Ishikawa (cell line): ENCODE results near the gene GPR6.

ENCODE experiments used
- FOXM1 ChIP-seq: IDR thresholded peaks from 2 replicates; pipeline ENCODE4 v1.6.1; 2012; ENCODE audit warnings: low read depth, borderline replicate concordance
- NFIC ChIP-seq: IDR thresholded peaks from 2 replicates; pipeline ENCODE4 v1.6.1; 2012
- RAD21 ChIP-seq: IDR thresholded peaks from 2 replicates; pipeline ENCODE4 v1.6.1; 2012; ENCODE audit warnings: low read depth
- TAF1 ChIP-seq: IDR thresholded peaks from 2 replicates; pipeline ENCODE4 v1.6.1; 2012; ENCODE audit warnings: low read depth, mild to moderate bottlenecking
- TCF12 ChIP-seq: IDR thresholded peaks from 2 replicates; pipeline ENCODE4 v1.6.1; 2012; ENCODE audit warnings: low read depth
- TF ChIP-seq, protein P1 (sequence below): IDR thresholded peaks from 2 replicates; pipeline ENCODE4 v1.6.1; 2012; ENCODE audit warnings: low read depth, mild to moderate bottlenecking
- TF ChIP-seq, protein P2 (sequence below): IDR thresholded peaks from 2 replicates; pipeline ENCODE4 v1.6.1; 2012

DNA sequence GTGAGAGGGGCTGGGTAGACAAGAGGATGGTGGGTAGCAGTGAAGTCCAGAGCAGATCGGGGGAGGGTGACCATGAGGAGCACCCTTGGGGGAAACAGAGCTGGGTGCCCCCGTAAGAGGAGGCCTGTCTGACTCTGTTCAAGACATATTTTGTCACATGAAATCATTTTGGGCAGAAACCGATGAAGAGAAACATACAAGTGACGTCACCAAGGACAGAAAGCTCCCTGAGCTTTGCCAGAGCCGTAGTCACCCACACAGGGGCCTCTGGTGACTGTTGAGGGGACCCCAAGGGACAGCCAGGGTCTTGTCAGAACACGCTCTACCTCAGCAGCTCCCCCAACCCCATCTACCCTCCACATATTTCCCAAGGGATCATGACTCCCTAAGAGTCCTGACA is 39.2 kb downstream of the GPR6 start:
- TF ChIP-seq TAF1, result no peak
- TF ChIP-seq, protein P1, sequence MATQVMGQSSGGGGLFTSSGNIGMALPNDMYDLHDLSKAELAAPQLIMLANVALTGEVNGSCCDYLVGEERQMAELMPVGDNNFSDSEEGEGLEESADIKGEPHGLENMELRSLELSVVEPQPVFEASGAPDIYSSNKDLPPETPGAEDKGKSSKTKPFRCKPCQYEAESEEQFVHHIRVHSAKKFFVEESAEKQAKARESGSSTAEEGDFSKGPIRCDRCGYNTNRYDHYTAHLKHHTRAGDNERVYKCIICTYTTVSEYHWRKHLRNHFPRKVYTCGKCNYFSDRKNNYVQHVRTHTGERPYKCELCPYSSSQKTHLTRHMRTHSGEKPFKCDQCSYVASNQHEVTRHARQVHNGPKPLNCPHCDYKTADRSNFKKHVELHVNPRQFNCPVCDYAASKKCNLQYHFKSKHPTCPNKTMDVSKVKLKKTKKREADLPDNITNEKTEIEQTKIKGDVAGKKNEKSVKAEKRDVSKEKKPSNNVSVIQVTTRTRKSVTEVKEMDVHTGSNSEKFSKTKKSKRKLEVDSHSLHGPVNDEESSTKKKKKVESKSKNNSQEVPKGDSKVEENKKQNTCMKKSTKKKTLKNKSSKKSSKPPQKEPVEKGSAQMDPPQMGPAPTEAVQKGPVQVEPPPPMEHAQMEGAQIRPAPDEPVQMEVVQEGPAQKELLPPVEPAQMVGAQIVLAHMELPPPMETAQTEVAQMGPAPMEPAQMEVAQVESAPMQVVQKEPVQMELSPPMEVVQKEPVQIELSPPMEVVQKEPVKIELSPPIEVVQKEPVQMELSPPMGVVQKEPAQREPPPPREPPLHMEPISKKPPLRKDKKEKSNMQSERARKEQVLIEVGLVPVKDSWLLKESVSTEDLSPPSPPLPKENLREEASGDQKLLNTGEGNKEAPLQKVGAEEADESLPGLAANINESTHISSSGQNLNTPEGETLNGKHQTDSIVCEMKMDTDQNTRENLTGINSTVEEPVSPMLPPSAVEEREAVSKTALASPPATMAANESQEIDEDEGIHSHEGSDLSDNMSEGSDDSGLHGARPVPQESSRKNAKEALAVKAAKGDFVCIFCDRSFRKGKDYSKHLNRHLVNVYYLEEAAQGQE, result no peak
- no peak for TF ChIP-seq NFIC
- TF ChIP-seq, protein P2, sequence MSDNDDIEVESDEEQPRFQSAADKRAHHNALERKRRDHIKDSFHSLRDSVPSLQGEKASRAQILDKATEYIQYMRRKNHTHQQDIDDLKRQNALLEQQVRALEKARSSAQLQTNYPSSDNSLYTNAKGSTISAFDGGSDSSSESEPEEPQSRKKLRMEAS, result no peak
- TF ChIP-seq FOXM1, result no peak
- no peak for TF ChIP-seq TCF12
- no peak for TF ChIP-seq RAD21
